ENCODE measurements around the gene SPATA24.
"Not testable (repeated sequence)": the region's sequence is repeated elsewhere in the genome, so short reads cannot be mapped to it uniquely, and the experiment has no call there.

SPATA24 gene, protein sequence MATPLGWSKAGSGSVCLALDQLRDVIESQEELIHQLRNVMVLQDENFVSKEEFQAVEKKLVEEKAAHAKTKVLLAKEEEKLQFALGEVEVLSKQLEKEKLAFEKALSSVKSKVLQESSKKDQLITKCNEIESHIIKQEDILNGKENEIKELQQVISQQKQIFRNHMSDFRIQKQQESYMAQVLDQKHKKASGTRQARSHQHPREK

GRCh38 chr5:139403787-139404483 lies at the start of gene SPATA24:
Gene SPATA24 (minus strand): TSS chr5:139404089. CDS start chr5:139404060, 29 bp downstream.
- peak; percentile 96 to 97 for DNase-seq (ENCODE audit: low read depth in 2 of 2)

GRCh38 chr5:139451878-139452660 lies 48.2 kb upstream of the SPATA24 start:
- no peak for DNase-seq (ENCODE audit: low read depth in 2 of 2)

GRCh38 chr5:139451176-139451575 lies 47.3 kb upstream of the SPATA24 start:
- DNase-seq (ENCODE audit: low read depth in 2 of 2): no peak

GRCh38 chr5:139446956-139447779 lies 43.3 kb upstream of the SPATA24 start:
- no peak for DNase-seq (ENCODE audit: low read depth in 2 of 2)

GRCh38 chr5:139445325-139446170 lies 41.7 kb upstream of the SPATA24 start:
- no peak for DNase-seq (ENCODE audit: low read depth in 2 of 2)

DNA sequence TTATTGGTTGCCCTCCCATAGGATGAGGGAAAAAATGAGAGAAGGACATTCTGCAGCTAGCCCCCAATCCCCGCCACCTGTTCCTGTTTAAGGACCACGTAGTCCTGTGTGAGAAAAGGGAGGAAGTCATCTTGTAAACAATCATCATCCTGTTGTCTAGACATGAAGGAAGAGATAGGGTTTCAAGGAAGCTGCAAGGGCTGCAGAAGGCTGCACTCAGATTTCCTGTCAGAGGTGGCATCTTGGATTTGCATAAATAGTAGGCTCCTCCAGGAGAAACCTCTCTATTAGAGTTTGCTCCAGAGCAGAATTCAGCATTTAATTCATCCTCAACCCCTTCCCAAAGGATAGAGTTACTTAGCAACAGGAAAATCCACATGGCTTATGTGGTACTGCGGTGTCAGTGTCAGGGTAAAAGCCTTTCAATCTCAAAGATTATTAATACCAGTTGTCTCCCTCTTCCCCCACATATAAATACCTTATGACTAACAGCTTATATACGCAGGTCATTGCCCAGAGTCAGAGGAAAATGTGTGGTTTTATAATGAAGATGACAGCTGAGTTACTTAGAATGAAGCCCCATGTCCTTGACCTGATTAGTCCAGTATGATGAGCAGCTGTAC lies 40.1 kb upstream of the SPATA24 start:
- DNase-seq (ENCODE audit: low read depth in 2 of 2): no peak

DNA sequence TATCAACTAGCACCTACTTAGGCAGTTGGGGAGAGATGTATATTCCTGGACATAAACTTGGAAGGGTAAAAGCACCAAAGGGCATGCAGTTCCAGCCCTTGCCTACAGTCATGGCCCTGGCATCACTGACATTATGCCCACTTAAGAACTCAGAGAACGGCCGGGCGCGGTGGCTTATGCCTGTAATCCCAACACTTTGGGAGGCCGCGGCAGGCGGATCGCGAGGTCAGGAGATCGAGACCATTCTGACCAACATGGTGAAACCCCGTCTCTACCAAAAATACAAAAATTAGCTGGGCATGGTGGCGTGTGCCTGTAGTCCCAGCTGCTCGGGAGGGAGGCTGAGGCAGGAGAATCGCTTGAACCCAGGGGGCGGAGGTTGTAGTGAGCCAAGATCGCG lies 36.5 kb upstream of the SPATA24 start:
- DNase-seq (ENCODE audit: low read depth in 2 of 2): not testable (repeated sequence)

DNA sequence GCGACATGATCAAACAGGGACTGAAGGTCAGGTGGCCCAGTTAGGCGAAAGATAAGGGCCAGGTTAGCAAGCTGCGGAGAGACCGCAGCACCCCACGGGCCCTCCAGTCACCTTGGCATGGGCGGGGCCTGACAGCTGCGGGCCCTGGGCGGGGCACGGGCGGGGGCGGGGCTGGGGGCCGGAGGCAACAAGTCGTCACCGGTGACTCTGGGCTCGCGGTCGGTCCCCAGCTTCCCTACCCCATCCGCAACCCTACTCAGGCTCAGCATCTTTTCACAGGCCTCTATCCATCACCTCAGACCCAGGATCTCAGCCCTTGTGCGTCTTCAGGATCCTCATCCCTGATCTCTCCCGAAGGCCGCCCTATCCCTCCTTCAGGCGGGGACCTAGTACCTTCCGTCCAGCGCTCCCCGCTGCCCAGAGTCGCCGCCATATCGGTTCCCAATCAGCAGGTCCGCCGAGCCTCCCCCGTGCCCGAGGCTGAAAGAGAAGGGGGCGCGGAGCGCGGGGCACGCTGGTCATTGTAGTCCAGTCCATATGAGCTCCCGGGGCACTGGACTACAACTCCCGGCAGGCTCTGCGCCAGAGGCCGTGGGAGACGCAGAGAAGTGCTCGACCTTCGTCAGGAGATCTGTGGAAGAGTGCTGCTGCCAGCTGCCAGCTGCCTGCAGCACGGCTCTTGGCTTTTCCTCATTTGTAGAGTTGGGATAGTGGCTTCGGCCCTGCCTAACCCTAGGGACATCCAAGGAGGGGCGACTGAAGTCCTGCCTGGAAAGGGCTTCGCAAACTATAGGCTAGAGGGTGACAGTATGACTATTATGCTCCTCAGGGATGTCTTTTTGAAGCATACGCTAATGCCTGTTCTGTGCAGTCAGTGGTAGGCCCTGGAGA lies 35.4 kb upstream of the SPATA24 start, which contains the start of gene DNAJC18:
DNAJC18 (minus strand) TSS at position 513 of the 891 bp plus-strand sequence; CDS start at position 433, 80 bp downstream.
- DNase-seq (ENCODE audit: low read depth in 2 of 2): peak; percentile 80 to 87

DNA sequence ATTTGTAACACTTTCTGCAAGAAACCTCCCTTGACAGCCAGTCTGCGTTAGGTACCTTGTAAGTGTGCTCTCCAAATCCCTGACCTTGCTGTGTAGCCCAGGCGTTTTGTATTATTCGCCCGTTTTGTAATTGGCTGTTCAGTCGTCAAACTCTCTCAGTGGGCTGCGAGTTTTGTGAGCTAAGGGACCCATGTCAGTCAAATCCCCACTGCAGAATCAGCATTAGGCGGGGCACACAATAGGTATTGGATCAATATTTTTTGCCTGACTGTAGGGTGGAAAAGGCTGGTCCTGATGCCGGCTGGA lies 34.8 kb upstream of the SPATA24 start:
- DNase-seq (ENCODE audit: low read depth in 2 of 2): no peak

- DNase-seq (ENCODE audit: low read depth in 2 of 2): no peak
Observed at GRCh38 chr5:139435676-139436075, 31.8 kb upstream of the SPATA24 start.

DNA sequence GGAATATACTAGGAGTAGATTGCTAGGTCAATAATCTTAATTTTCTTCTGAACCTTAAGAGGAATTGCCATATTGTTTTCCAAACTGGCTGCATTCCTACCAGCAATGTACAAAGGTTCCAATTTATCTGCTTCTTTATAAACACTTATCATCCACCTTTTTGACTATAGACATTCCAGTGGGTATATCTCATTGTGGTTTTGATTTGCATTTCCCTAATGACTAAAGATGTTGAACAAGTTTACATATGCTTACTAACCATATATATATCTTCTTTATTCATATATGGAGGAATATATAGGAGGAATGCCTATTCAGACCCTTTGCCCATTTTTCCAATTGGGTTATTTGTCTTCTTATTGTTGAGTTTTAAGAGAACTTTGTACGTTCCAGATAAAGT lies 27.8 kb upstream of the SPATA24 start:
- no peak for DNase-seq (ENCODE audit: low read depth in 2 of 2)

DNA sequence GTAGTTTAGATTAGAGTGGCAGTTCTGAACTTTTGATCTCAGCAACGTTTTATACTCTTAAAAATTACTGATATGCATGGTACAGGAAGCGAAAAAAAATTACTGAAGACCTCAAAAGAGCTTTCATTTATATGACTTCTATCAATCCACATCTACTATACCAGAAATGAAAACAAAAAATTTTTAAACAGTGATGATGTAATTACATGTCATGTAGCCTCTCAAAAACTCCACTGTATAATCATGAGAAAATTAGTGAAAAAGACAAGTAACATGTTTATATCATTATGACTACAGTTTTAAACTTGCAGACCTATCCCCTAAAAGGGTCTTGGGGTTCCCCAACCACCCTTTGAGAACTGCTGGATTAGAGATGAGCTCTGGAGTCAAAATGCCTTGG lies 26.1 kb upstream of the SPATA24 start:
- no peak for DNase-seq (ENCODE audit: low read depth in 2 of 2)

GRCh38 chr5:139426203-139426885 lies 22.5 kb upstream of the SPATA24 start:
- no peak for DNase-seq (ENCODE audit: low read depth in 2 of 2)

GRCh38 chr5:139425497-139425896 lies 21.6 kb upstream of the SPATA24 start:
- DNase-seq (ENCODE audit: low read depth in 2 of 2): no peak

DNA sequence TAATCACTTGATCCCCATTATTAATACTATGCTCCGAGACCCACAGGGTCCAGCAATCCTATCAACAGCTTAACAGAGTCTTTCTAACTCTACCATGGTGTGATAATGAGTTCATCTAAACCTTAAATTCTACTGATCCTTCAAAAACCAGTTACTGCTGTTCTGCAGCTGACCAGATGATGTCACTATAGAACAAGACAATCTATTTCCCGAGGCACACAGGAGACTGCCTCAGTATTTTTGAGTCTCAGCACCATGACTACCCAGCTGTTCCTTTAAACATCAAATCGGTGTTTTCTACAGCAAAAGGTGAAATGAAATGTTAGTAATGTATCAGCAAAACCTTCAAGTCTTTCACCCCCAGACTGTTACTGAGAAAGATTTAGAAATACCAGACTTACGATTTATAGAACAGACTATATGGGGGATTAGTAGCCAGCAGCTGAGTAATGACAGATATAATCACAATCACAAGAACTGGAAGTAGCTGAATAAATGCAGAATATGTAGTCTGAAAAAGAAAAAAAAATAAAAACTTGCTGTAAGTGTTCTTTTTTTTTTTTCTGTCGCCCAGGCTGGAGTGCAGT lies 18.5 kb upstream of the SPATA24 start:
- peak in 1 of 2 donors; percentile 56 for DNase-seq (ENCODE audit: low read depth in 2 of 2)

DNA sequence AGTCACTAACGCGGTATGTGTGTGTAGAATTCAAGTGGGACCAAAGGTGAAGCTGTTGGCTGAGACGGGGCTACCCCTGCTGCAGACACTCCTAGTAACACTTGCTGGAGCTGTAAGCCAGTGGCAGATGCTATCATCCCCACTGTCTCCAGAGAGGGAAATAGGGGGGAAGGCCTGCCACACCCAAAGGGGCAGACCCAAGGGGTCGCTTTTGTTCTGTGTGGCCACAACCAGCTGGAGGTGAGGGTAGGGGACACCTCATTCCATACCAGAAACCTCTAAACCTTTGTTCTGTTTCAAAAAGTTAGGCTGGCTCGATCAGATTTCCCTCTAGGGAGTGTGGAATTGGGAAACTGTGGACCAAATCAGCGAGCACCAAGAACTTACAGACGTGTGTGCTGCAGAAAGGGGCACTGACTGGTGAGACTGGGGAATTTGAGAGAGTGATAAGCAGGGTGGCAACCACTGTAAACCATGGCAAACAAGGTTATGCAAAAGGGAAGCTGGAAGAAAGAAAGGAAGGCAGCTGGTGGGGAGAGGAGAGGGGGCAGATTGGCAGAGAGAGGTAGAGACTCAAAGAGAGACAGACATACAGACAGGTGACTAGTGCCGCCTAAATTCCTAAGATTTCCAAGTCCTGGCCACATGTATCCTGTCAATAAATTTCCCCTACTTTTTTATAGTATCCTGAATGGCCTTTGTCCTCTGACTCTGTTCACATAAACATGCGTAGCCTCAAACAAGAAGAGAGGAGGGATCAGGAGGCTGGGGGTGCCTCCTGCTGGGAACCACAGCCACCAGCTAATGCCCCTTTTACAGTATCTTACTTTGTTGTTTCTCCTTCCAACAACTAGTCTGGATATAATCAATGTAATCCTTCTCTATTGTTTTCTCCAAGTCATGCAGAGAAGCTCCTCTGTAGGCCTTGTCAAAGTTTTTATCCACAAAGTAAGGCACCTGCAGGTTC lies 15.6 kb upstream of the SPATA24 start:
- DNase-seq (ENCODE audit: low read depth in 2 of 2): no peak

GRCh38 chr5:139418793-139419192 lies 14.9 kb upstream of the SPATA24 start:
- DNase-seq (ENCODE audit: low read depth in 2 of 2): no peak

All from stimulated activated CD4-positive, alpha-beta T cell treated with anti-CD3 and anti-CD28 coated beads, Interleukin-1b, Interleukin-23, amount 100 ng/mL, for 4 hours (primary cell).